Immature natural killer cell (primary cell): ENCODE results near the gene LAMTOR1. TPM values are rescaled to one million over a fixed set of nuclear protein-coding genes. Genes with fewer than 3 reads are reported as not detected.
"Not testable (repeated sequence)": the region's sequence is repeated elsewhere in the genome, so short reads cannot be mapped to it uniquely, and the experiment has no call there.

Source experiments
- DNase-seq, 3 donors: peaks; one replicate each; pipeline ENCODE4 v3.0.0; 2022; ENCODE audit warnings: mixed read lengths in 1 of 3
- H3K27ac Mint-ChIP-seq, 6 donors: one replicate each; pipeline ENCODE4 v1.8.0; 2020; ENCODE audit warnings: mixed read lengths in 6 of 6, mild to moderate bottlenecking in 5 of 6, inconsistent platforms in 4 of 6, moderate library complexity in 3 of 6
- H3K27me3 Mint-ChIP-seq, 3 donors: one replicate each; pipeline ENCODE4 v1.8.0; 2020 to 2021; ENCODE audit warnings: low read depth in 3 of 3, mild to moderate bottlenecking in 3 of 3, mixed read lengths in 3 of 3, moderate library complexity in 3 of 3, inconsistent platforms in 1 of 3
- H3K36me3 Mint-ChIP-seq, 3 donors: one replicate each; pipeline ENCODE4 v1.8.0; 2020; ENCODE audit warnings: mixed read lengths in 3 of 3, inconsistent platforms in 2 of 3, mild to moderate bottlenecking in 2 of 3
- H3K4me1 Mint-ChIP-seq, 2 donors: one replicate each; pipeline ENCODE4 v1.8.0; 2020; ENCODE audit warnings: inconsistent platforms in 2 of 2, mild to moderate bottlenecking in 2 of 2, mixed read lengths in 2 of 2, moderate library complexity in 1 of 2
- H3K4me3 Mint-ChIP-seq, 5 donors: one replicate each; pipeline ENCODE4 v1.8.0; 2020; ENCODE audit warnings: mild to moderate bottlenecking in 5 of 5, mixed read lengths in 5 of 5, inconsistent platforms in 3 of 5, moderate library complexity in 3 of 5
- H3K9me3 Mint-ChIP-seq, 6 donors: one replicate each; pipeline ENCODE4 v1.8.0; 2020; ENCODE audit warnings: mild to moderate bottlenecking in 6 of 6, mixed read lengths in 6 of 6, inconsistent platforms in 4 of 6, moderate library complexity in 3 of 6
- polyA plus RNA-seq, 3 donors: library from polyadenylated mRNA; unstranded; fragments of 300-500 nt; fragmentation: Illumina TruSeq; gene quantifications; one replicate each; pipeline ENCODE4 v1.2.3, GENCODE V29; 2021

LAMTOR1 gene
- 100 to 1,000 TPM; 110 to 181 (median 138) TPM for polyA plus RNA-seq

GRCh38 chr11:72102946-72103753, at the start of gene LAMTOR1:
Gene LAMTOR1, minus strand, starts transcription at chr11:72103297. Its CDS starts 73 bp downstream, at chr11:72103224.
- Mint-ChIP-seq H3K36me3 (peaks cover 0 to 10% (median 5%) of the 10 kb centered on the region in 3 donors), H3K4me1 (peaks cover 44 to 47% of the 10 kb centered on the region in 2 donors), H3K27ac (peak within 1 kb of the TSS; percentile 89 to 97 (median 96)), H3K9me3 (no peaks in the 10 kb centered on the region), H3K4me3 (peak within 1 kb of the TSS; percentile 90 to 98 (median 93)), H3K27me3 (peaks cover 4 to 21% (median 12%) of the 10 kb centered on the region in 3 donors)
- DNase-seq, result peak; percentile 96 to 98 (median 97)

GRCh38 chr11:72150882-72151281, 47.8 kb upstream of the LAMTOR1 start:
- Mint-ChIP-seq H3K27ac (no peak overlapping the region), H3K4me1 (no peaks in the 10 kb centered on the region), H3K36me3 (no peaks in the 10 kb centered on the region), H3K4me3 (no peak overlapping the region), H3K9me3 (no peaks in the 10 kb centered on the region), H3K27me3 (peaks cover 0 to 12% (median 2%) of the 10 kb centered on the region in 3 donors)
- DNase-seq, result no peak

- DNase-seq, result no peak
- H3K27ac Mint-ChIP-seq, result no peak overlapping the region
- H3K4me3 Mint-ChIP-seq, result no peak overlapping the region
- no peaks in the 10 kb centered on the region for H3K4me1 Mint-ChIP-seq
- peaks cover 0 to 7% (median 0%) of the 10 kb centered on the region in 3 donors for H3K27me3 Mint-ChIP-seq
- H3K36me3 Mint-ChIP-seq, result no peaks in the 10 kb centered on the region
- no peaks in the 10 kb centered on the region for H3K9me3 Mint-ChIP-seq
Measured at GRCh38 chr11:72146625-72147024, 43.5 kb upstream of the LAMTOR1 start.

GRCh38 chr11:72144807-72145565, 41.9 kb upstream of the LAMTOR1 start:
- no peak for DNase-seq
- Mint-ChIP-seq H3K4me3 (no peak overlapping the region), H3K9me3 (no peaks in the 10 kb centered on the region), H3K27ac (no peak overlapping the region), H3K27me3 (peaks cover 0 to 7% (median 0%) of the 10 kb centered on the region in 3 donors), H3K4me1 (no peaks in the 10 kb centered on the region), H3K36me3 (no peaks in the 10 kb centered on the region)

GRCh38 chr11:72142543-72142942, 39.4 kb upstream of the LAMTOR1 start:
- not testable (repeated sequence) for DNase-seq, H3K4me1 Mint-ChIP-seq, H3K36me3 Mint-ChIP-seq, H3K9me3 Mint-ChIP-seq, H3K27me3 Mint-ChIP-seq, H3K27ac Mint-ChIP-seq, H3K4me3 Mint-ChIP-seq

GRCh38 chr11:72142086-72142485, 39.0 kb upstream of the LAMTOR1 start:
- not testable (repeated sequence) for H3K9me3 Mint-ChIP-seq, H3K4me1 Mint-ChIP-seq, H3K27me3 Mint-ChIP-seq, H3K36me3 Mint-ChIP-seq, DNase-seq, H3K27ac Mint-ChIP-seq, H3K4me3 Mint-ChIP-seq

GRCh38 chr11:72141066-72141465, 38.0 kb upstream of the LAMTOR1 start:
- DNase-seq, result no peak
- Mint-ChIP-seq H3K4me1 (no peaks in the 10 kb centered on the region), H3K4me3 (no peak overlapping the region), H3K36me3 (no peaks in the 10 kb centered on the region), H3K27me3 (peaks cover 0 to 8% (median 0%) of the 10 kb centered on the region in 3 donors), H3K27ac (no peak overlapping the region), H3K9me3 (no peaks in the 10 kb centered on the region)

- no peak overlapping the region for H3K4me3 Mint-ChIP-seq
- H3K4me1 Mint-ChIP-seq, result no peaks in the 10 kb centered on the region
- no peaks in the 10 kb centered on the region for H3K9me3 Mint-ChIP-seq
- H3K36me3 Mint-ChIP-seq, result no peaks in the 10 kb centered on the region
- H3K27me3 Mint-ChIP-seq, result peaks cover 0 to 8% (median 1%) of the 10 kb centered on the region in 3 donors
- no peak overlapping the region for H3K27ac Mint-ChIP-seq
- DNase-seq, result no peak
Measured at GRCh38 chr11:72140661-72141060, 37.6 kb upstream of the LAMTOR1 start.

- H3K27me3 Mint-ChIP-seq, result peaks cover 0 to 8% (median 1%) of the 10 kb centered on the region in 3 donors
- H3K36me3 Mint-ChIP-seq, result no peaks in the 10 kb centered on the region
- H3K27ac Mint-ChIP-seq, result no peak overlapping the region
- no peak overlapping the region for H3K4me3 Mint-ChIP-seq
- H3K9me3 Mint-ChIP-seq, result no peaks in the 10 kb centered on the region
- DNase-seq, result no peak
- no peaks in the 10 kb centered on the region for H3K4me1 Mint-ChIP-seq
Measured at GRCh38 chr11:72139500-72139899, 36.4 kb upstream of the LAMTOR1 start.

GRCh38 chr11:72138821-72139390, 35.8 kb upstream of the LAMTOR1 start:
- Mint-ChIP-seq H3K27me3 (peaks cover 0 to 8% (median 1%) of the 10 kb centered on the region in 3 donors), H3K36me3 (no peaks in the 10 kb centered on the region), H3K4me3 (no peak overlapping the region), H3K4me1 (no peaks in the 10 kb centered on the region), H3K27ac (no peak overlapping the region), H3K9me3 (no peaks in the 10 kb centered on the region)
- DNase-seq, result no peak

- H3K27me3 Mint-ChIP-seq, result peaks cover 0 to 7% (median 1%) of the 10 kb centered on the region in 3 donors
- DNase-seq, result no peak
- no peaks in the 10 kb centered on the region for H3K36me3 Mint-ChIP-seq
- H3K9me3 Mint-ChIP-seq, result no peaks in the 10 kb centered on the region
- H3K27ac Mint-ChIP-seq, result no peak overlapping the region
- no peak overlapping the region for H3K4me3 Mint-ChIP-seq
- H3K4me1 Mint-ChIP-seq, result no peaks in the 10 kb centered on the region
Measured at GRCh38 chr11:72136684-72137262, 33.7 kb upstream of the LAMTOR1 start.

- H3K4me3 Mint-ChIP-seq, result no peak overlapping the region
- no peaks in the 10 kb centered on the region for H3K4me1 Mint-ChIP-seq
- H3K27ac Mint-ChIP-seq, result no peak overlapping the region
Measured at GRCh38 chr11:72135891-72136683, 33.0 kb upstream of the LAMTOR1 start.

GRCh38 chr11:72135473-72135872, 32.4 kb upstream of the LAMTOR1 start, which contains the start of gene FOLR3:
Gene FOLR3, plus strand, starts transcription at chr11:72135725. Its CDS starts 228 bp downstream, at chr11:72135953.
- H3K36me3 Mint-ChIP-seq, H3K9me3 Mint-ChIP-seq, H3K4me3 Mint-ChIP-seq, H3K4me1 Mint-ChIP-seq, H3K27ac Mint-ChIP-seq, DNase-seq, H3K27me3 Mint-ChIP-seq: not testable (repeated sequence)

More at GRCh38 chr11:72135891-72136683, 33.0 kb upstream of the LAMTOR1 start:
- H3K36me3 Mint-ChIP-seq, result no peaks in the 10 kb centered on the region
- H3K9me3 Mint-ChIP-seq, result no peaks in the 10 kb centered on the region
- H3K27me3 Mint-ChIP-seq, result peaks cover 0 to 2% (median 1%) of the 10 kb centered on the region in 3 donors
- no peak for DNase-seq
